ENCODE measurements around the gene ADGRD2.

The ADGRD2 gene, protein sequence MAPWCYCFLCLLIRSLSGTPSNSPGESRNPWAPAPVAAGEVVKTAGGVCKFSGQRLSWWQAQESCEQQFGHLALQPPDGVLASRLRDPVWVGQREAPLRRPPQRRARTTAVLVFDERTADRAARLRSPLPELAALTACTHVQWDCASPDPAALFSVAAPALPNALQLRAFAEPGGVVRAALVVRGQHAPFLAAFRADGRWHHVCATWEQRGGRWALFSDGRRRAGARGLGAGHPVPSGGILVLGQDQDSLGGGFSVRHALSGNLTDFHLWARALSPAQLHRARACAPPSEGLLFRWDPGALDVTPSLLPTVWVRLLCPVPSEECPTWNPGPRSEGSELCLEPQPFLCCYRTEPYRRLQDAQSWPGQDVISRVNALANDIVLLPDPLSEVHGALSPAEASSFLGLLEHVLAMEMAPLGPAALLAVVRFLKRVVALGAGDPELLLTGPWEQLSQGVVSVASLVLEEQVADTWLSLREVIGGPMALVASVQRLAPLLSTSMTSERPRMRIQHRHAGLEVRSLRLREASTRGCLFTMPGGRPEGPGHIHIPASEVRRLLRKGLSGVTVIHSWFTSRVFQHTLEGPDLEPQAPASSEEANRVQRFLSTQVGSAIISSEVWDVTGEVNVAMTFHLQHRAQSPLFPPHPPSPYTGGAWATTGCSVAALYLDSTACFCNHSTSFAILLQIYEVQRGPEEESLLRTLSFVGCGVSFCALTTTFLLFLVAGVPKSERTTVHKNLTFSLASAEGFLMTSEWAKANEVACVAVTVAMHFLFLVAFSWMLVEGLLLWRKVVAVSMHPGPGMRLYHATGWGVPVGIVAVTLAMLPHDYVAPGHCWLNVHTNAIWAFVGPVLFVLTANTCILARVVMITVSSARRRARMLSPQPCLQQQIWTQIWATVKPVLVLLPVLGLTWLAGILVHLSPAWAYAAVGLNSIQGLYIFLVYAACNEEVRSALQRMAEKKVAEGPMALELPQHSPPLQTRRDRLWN

GRCh38 chr9:124450241-124450924 lies at the start of gene ADGRD2:
Gene ADGRD2, plus strand, starts transcription at chr9:124450451. Its CDS starts 1,216 bp downstream, at chr9:124451667.
- no peaks in the 10 kb centered on the region for H3K36me3 ChIP-seq (ENCODE audit: control insufficient read depth in 5 of 5, insufficient read depth in 5 of 5, low read length in 5 of 5)
- H3K4me3 ChIP-seq (ENCODE audit: low read depth in 1 of 5, low read length in 5 of 5), result no peak within 1 kb of the TSS
- H3K27ac ChIP-seq (ENCODE audit: low read depth, low read length), result no peak within 1 kb of the TSS
- peaks cover 36 to 51% (median 45%) of the 10 kb centered on the region in 5 donors for H3K27me3 ChIP-seq (ENCODE audit: control insufficient read depth in 5 of 5, insufficient read depth in 4 of 5, low read length in 5 of 5)
- no peaks in the 10 kb centered on the region for H3K9me3 ChIP-seq (ENCODE audit: control insufficient read depth in 5 of 5, low read length in 5 of 5)
- H3K9ac ChIP-seq (ENCODE audit: low read length in 5 of 5), result peak within 1 kb of the TSS in 1 of 5 donors; percentile 41
- H3K4me1 ChIP-seq (ENCODE audit: control insufficient read depth in 5 of 5, insufficient read depth in 5 of 5, low read length in 5 of 5), result peaks cover 0 to 13% (median 6%) of the 10 kb centered on the region in 5 donors

DNA sequence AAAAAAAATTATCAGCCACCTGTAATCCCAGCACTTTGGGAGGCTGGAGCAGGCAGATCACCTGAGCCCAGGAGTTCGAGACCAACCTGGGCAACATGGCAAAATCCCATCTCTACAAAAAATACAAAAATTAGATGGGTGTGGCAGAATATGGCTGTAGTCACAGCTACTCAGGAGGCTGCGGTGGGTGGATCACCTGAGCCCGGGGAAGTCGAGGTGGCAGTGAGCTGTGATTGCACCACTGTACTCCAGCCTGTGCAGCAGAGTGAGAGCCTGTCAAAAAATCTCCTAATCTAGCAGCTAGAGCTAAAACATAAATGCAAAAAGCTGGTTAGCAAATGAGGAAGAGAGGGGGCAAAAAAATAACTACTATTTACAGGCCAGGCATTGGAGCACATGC lies 47.0 kb upstream of the ADGRD2 start:
- Histone ChIP-seq H3K4me3 (ENCODE audit: low read depth in 1 of 5, low read length in 5 of 5) (no peak overlapping the region), H3K4me1 (ENCODE audit: control insufficient read depth in 5 of 5, insufficient read depth in 5 of 5, low read length in 5 of 5) (peaks cover 6 to 19% (median 16%) of the 10 kb centered on the region in 5 donors), H3K27ac (ENCODE audit: low read depth, low read length) (no peak overlapping the region), H3K9me3 (ENCODE audit: control insufficient read depth in 5 of 5, low read length in 5 of 5) (no peaks in the 10 kb centered on the region), H3K9ac (ENCODE audit: low read length in 5 of 5) (no peak overlapping the region), H3K36me3 (ENCODE audit: control insufficient read depth in 5 of 5, insufficient read depth in 5 of 5, low read length in 5 of 5) (peaks cover 25 to 84% (median 53%) of the 10 kb centered on the region in 5 donors), H3K27me3 (ENCODE audit: control insufficient read depth in 5 of 5, insufficient read depth in 4 of 5, low read length in 5 of 5) (no peaks in the 10 kb centered on the region)

DNA sequence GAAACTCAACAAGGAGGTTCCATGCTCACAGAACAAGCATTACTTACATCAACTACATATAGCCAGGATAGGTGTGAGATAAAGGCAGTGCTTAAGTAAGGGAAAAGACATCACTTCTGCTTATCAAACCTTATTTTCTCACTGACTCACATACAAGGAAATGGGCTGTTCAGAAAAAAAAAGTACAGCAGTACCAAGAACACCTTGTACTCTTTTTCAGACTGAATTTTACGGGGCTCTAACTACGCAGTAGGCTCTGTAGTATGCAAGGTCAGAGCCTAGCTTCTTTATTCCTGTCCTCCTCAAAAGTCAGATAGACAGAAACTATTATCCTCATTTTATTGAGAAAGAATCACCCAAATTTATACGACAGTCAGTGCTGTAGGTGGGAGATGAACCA lies 40.8 kb upstream of the ADGRD2 start:
- Histone ChIP-seq H3K36me3 (ENCODE audit: control insufficient read depth in 5 of 5, insufficient read depth in 5 of 5, low read length in 5 of 5) (peaks cover 32 to 78% (median 61%) of the 10 kb centered on the region in 5 donors), H3K9ac (ENCODE audit: low read length in 5 of 5) (peak overlapping the region in 3 of 5 donors; percentile 30 to 68 (median 64)), H3K4me3 (ENCODE audit: low read depth in 1 of 5, low read length in 5 of 5) (no peak overlapping the region), H3K4me1 (ENCODE audit: control insufficient read depth in 5 of 5, insufficient read depth in 5 of 5, low read length in 5 of 5) (peaks cover 5 to 13% (median 6%) of the 10 kb centered on the region in 5 donors), H3K27me3 (ENCODE audit: control insufficient read depth in 5 of 5, insufficient read depth in 4 of 5, low read length in 5 of 5) (no peaks in the 10 kb centered on the region), H3K27ac (ENCODE audit: low read depth, low read length) (peak overlapping the region; percentile 72), H3K9me3 (ENCODE audit: control insufficient read depth in 5 of 5, low read length in 5 of 5) (no peaks in the 10 kb centered on the region)

DNA sequence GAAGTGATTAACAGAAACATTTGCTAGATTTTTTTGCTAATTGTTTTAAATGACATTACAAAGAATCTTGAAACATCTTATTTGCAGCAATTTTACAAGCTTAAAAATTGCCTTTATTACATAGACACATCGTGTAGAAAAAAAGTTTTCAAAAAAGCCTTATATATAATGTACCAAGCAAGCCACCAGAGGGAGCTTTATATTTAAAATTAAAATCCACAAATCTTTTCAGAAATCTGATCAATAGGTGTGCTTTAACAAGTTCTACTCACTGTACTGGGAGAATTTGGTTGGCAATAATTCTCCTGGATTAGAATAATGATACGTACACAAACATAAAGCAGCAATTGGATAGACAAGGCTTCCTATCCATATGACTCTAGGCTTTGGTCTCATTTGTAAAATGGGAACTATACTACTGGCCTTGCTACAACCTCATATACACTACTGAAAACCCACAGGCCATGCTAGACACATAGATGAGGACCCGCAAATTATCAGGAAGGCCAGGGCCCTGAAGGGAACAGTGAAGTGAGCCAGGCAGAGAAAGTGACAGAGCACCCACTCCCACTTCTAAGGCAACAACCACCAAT lies 39.8 kb upstream of the ADGRD2 start:
- no peak overlapping the region for H3K4me3 ChIP-seq (ENCODE audit: low read depth in 1 of 5, low read length in 5 of 5)
- no peaks in the 10 kb centered on the region for H3K27me3 ChIP-seq (ENCODE audit: control insufficient read depth in 5 of 5, insufficient read depth in 4 of 5, low read length in 5 of 5)
- H3K36me3 ChIP-seq (ENCODE audit: control insufficient read depth in 5 of 5, insufficient read depth in 5 of 5, low read length in 5 of 5), result peaks cover 26 to 71% (median 54%) of the 10 kb centered on the region in 5 donors
- H3K27ac ChIP-seq (ENCODE audit: low read depth, low read length), result peak overlapping the region; percentile 72
- H3K4me1 ChIP-seq (ENCODE audit: control insufficient read depth in 5 of 5, insufficient read depth in 5 of 5, low read length in 5 of 5), result peaks cover 11 to 18% (median 12%) of the 10 kb centered on the region in 5 donors
- peaks cover 0 to under 1% (median 0%) of the 10 kb centered on the region in 5 donors for H3K9me3 ChIP-seq (ENCODE audit: control insufficient read depth in 5 of 5, low read length in 5 of 5)
- no peak overlapping the region for H3K9ac ChIP-seq (ENCODE audit: low read length in 5 of 5)

DNA sequence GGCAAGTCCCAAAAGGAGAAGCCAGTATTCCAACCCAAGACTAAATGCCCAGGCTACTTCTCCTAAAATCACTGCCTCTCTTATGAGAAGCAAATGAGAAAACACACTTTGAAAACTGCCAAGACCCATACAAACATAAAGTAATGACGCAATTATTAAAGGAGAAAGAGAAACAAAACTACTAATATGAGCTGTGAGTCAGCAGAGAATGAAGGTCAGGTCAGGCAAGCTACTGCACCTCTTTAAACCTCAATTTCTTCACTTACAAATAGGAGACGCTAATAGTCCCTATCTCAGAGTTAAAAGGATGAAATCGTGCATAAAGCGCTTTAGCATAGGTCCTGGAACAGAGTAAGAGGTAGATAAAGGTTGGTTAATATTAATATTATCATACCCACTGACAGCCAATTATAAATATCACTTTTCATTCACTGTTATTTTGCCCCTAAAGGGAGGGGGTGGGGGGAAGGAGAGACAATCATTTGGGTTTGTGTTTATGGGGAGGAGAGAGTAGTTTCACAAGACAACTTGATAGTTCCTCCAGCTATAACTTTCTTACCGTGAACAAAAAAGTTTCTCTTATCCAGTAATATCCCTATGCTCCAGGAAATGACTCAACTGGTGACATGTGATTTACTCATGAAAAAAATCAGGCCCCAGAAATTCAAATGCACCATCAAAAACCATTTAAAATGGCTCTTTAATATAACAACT lies 38.6 kb upstream of the ADGRD2 start:
- H3K4me3 ChIP-seq (ENCODE audit: low read depth in 1 of 5, low read length in 5 of 5), result no peak overlapping the region
- no peak overlapping the region for H3K9ac ChIP-seq (ENCODE audit: low read length in 5 of 5)
- peaks cover 23 to 59% (median 47%) of the 10 kb centered on the region in 5 donors for H3K36me3 ChIP-seq (ENCODE audit: control insufficient read depth in 5 of 5, insufficient read depth in 5 of 5, low read length in 5 of 5)
- H3K27me3 ChIP-seq (ENCODE audit: control insufficient read depth in 5 of 5, insufficient read depth in 4 of 5, low read length in 5 of 5), result no peaks in the 10 kb centered on the region
- no peak overlapping the region for H3K27ac ChIP-seq (ENCODE audit: low read depth, low read length)
- H3K4me1 ChIP-seq (ENCODE audit: control insufficient read depth in 5 of 5, insufficient read depth in 5 of 5, low read length in 5 of 5), result peaks cover 11 to 18% (median 14%) of the 10 kb centered on the region in 5 donors
- H3K9me3 ChIP-seq (ENCODE audit: control insufficient read depth in 5 of 5, low read length in 5 of 5), result peaks cover 0 to 4% (median 0%) of the 10 kb centered on the region in 5 donors

DNA sequence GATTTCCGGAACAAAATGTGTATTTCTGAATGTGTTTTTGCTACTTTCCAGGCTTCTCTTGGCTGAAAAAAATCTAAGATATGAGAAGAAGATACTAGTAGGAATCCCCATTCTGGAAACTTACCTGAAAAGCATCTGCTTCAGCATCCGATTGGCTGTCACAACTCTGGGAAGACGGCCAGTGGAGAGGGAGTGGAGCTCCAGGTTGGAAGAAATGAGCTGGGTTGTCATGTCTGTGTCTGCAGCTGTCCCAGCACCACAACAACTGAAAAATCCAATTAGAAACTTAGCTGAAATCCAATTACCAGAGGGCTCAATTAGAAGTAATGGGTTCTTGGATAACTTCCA lies 38.0 kb upstream of the ADGRD2 start:
- Histone ChIP-seq H3K4me1 (ENCODE audit: control insufficient read depth in 5 of 5, insufficient read depth in 5 of 5, low read length in 5 of 5) (peaks cover 11 to 18% (median 14%) of the 10 kb centered on the region in 5 donors), H3K36me3 (ENCODE audit: control insufficient read depth in 5 of 5, insufficient read depth in 5 of 5, low read length in 5 of 5) (peaks cover 23 to 57% (median 45%) of the 10 kb centered on the region in 5 donors), H3K9ac (ENCODE audit: low read length in 5 of 5) (no peak overlapping the region), H3K27me3 (ENCODE audit: control insufficient read depth in 5 of 5, insufficient read depth in 4 of 5, low read length in 5 of 5) (no peaks in the 10 kb centered on the region), H3K9me3 (ENCODE audit: control insufficient read depth in 5 of 5, low read length in 5 of 5) (peaks cover 0 to 4% (median 0%) of the 10 kb centered on the region in 5 donors), H3K4me3 (ENCODE audit: low read depth in 1 of 5, low read length in 5 of 5) (no peak overlapping the region), H3K27ac (ENCODE audit: low read depth, low read length) (no peak overlapping the region)

GRCh38 chr9:124414612-124415011 lies 35.6 kb upstream of the ADGRD2 start:
- H3K4me3 ChIP-seq (ENCODE audit: low read depth in 1 of 5, low read length in 5 of 5), result peak overlapping the region; percentile 87 to 100 (median 93)
- no peaks in the 10 kb centered on the region for H3K27me3 ChIP-seq (ENCODE audit: control insufficient read depth in 5 of 5, insufficient read depth in 4 of 5, low read length in 5 of 5)
- peaks cover 20 to 39% (median 32%) of the 10 kb centered on the region in 5 donors for H3K36me3 ChIP-seq (ENCODE audit: control insufficient read depth in 5 of 5, insufficient read depth in 5 of 5, low read length in 5 of 5)
- H3K9me3 ChIP-seq (ENCODE audit: control insufficient read depth in 5 of 5, low read length in 5 of 5), result peaks cover 0 to 4% (median 0%) of the 10 kb centered on the region in 5 donors
- peaks cover 9 to 16% (median 12%) of the 10 kb centered on the region in 5 donors for H3K4me1 ChIP-seq (ENCODE audit: control insufficient read depth in 5 of 5, insufficient read depth in 5 of 5, low read length in 5 of 5)
- H3K27ac ChIP-seq (ENCODE audit: low read depth, low read length), result peak overlapping the region; percentile 69
- H3K9ac ChIP-seq (ENCODE audit: low read length in 5 of 5), result peak overlapping the region; percentile 84 to 96 (median 85)

DNA sequence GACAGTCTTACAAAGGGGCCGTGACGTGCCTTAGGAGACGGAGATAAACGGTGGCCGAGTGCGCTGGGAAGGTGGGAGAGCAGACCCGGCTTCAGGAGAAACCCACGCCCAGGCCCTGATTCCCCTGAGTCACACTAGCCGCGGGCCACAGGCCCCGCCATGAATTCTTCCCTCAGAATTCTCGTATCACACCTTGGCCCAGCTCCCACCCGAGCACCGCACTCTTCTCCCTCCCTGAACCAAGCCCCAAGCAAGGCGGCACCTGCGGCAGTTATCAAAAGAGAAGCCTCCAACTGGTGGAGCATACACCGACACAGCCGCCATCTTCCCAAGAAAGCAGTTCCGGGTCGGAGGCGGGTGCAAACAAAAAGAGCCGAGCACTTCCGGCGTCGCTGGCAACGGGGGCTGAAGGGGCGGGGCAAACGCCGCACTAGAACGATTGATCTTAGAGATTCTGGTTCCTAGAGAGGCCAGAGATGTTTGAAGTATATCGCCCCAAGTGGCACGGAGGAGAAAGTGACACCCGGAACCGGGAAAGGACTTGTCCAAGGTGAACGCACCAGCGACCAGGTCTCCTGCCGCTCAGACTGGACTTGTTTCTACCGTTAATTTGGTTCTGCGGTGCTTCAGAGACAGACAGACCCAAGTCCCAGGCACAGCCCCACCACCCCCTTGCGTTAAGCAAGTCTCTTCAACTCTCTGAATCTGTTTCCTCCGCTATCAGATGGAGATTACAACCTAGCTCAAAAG lies 35.0 kb upstream of the ADGRD2 start, which contains the start of gene PSMB7:
PSMB7 (minus strand) TSS at position 341 of the 750 bp plus-strand sequence; CDS start at position 324, 17 bp downstream.
- Histone ChIP-seq H3K9ac (ENCODE audit: low read length in 5 of 5) (peak within 1 kb of the TSS; percentile 84 to 96 (median 85)), H3K36me3 (ENCODE audit: control insufficient read depth in 5 of 5, insufficient read depth in 5 of 5, low read length in 5 of 5) (peaks cover 20 to 37% (median 32%) of the 10 kb centered on the region in 5 donors), H3K27me3 (ENCODE audit: control insufficient read depth in 5 of 5, insufficient read depth in 4 of 5, low read length in 5 of 5) (no peaks in the 10 kb centered on the region), H3K27ac (ENCODE audit: low read depth, low read length) (peak within 1 kb of the TSS; percentile 69), H3K4me1 (ENCODE audit: control insufficient read depth in 5 of 5, insufficient read depth in 5 of 5, low read length in 5 of 5) (peaks cover 9 to 18% (median 12%) of the 10 kb centered on the region in 5 donors), H3K4me3 (ENCODE audit: low read depth in 1 of 5, low read length in 5 of 5) (peak within 1 kb of the TSS; percentile 87 to 100 (median 93)), H3K9me3 (ENCODE audit: control insufficient read depth in 5 of 5, low read length in 5 of 5) (peaks cover 0 to 4% (median 0%) of the 10 kb centered on the region in 5 donors)

All from subcutaneous abdominal adipose tissue (tissue), 5 donors.